Measurements from ENCODE around the gene AKAP8L.

GRCh38 chr19:15425321-15425950 lies 6.6 kb upstream of the AKAP8L start:
- TF ChIP-seq CTCF (IDR thresholded peaks at IDR 0.05; ENCODE audit: poor library complexity) (no peak), EZH2 (IDR thresholded peaks at IDR 0.05; ENCODE audit: borderline replicate concordance) (no peak), EZH2phosphoT487 (IDR thresholded peaks at IDR 0.05; ENCODE audit: low read depth, severe bottlenecking, unreplicated experiment) (no peak)

All from hepatocyte (in vitro differentiated cells).